Posterior vena cava (tissue), 2 donors: ENCODE results near the gene MAST4. TPM values are rescaled to one million over a fixed set of nuclear protein-coding genes. Genes with fewer than 3 reads are reported as not detected.
"Not testable (repeated sequence)": the region's sequence is repeated elsewhere in the genome, so short reads cannot be mapped to it uniquely, and the experiment has no call there.

ENCODE experiments used
- DNase-seq: peaks from one replicate; pipeline ENCODE4 v3.0.0-alpha.2; 2020; ENCODE audit warnings: low spot score
- intact Hi-C, 2 donors: fragments of 100-400 bp; cut with DNase I; formaldehyde crosslinking; loops; one replicate each; pipeline versions ENCODE4 v1.14.1 to v1.14.2; 2022 to 2023
- total RNA-seq, 2 donors: library from RNA; stranded (reverse); fragmentation: NEBNext Ultra II Directional; extraction: Animal tissue kit (Norgen Biotek cat#: 25700); gene quantifications; one replicate each; pipeline ENCODE4 v1.2.1, GENCODE V29; 2021
- donor health status: DM: yes; HTN: yes; CAD: no.
- donor health status: DM: yes; HTN: yes; CAD: no.

The MAST4 gene
- total RNA-seq, 2 donors from 2014 or later = 36.4 to 45.6 TPM

GRCh38 chr5:66818304-66818934 lies 222.2 kb downstream of the MAST4 start:
- DNase-seq = no peak
- intact Hi-C loops = loop anchor here (10.0 kb wide), 2 partner anchors 336 to 386 kb away; no protein-coding TSS in a partner anchor

DNA sequence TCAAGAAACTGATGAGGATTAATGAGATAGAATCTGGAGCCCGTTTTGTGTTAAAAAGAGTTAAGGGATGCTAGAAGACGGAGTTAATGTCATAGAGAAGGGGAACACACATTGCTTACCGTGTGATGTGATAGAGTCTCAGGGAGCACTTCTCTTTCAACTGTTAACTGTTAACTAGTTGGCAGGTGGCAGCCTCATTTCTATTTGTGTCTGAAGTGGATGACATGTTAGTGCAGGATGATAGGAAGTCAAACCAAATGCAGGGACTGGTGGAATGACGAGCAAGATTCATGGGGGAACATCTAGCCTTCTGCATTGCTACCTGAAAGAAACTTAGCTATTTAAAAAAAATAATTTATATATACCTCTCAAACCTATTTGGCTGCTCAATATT lies 222.7 kb downstream of the MAST4 start:
- DNase-seq = no peak
- intact Hi-C loops = loop anchor here (10.0 kb wide), 2 partner anchors 336 to 386 kb away; no protein-coding TSS in a partner anchor

- intact Hi-C loops = no loop called here
- no peak for DNase-seq
These were observed 224.5 kb downstream of the MAST4 start for GRCh38 chr5:66820630-66821207.

DNA sequence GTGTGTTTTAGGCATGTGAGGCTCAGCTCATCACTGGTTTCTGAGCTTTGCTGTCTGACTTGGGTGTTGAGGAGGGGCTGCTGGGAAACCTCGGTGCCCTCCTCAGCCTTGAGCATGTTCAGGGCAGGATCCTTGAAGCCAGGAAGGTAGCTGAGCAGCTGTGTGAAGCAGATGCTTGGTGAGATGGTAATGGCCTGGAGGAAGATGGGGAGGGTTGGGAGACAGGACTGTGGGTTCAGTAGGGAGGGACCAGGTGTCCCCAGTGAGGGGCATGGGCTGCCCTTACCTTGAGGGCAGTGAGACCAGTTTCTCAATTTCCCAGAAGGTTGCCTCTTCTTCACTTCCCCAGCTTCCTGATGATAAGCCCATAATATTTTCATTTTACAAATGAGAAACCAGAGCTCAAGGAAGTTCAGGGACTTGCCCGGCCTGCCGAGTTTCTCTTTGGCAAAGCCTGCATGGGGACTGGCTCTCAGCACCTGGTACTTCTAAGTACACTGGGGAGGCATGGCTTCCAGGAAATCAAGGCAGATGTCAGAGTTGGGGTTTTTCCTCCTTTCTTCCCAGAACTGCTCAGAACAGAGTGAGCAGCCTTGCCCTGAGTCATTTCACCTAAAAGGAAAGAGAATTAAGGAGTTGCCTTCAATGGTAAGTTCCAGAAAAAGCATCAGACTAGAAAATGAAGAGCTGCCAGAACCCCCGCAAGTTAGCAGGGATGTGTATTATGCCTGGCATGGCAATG lies 225.7 kb downstream of the MAST4 start:
- intact Hi-C loops = no loop called here
- no peak for DNase-seq

DNA sequence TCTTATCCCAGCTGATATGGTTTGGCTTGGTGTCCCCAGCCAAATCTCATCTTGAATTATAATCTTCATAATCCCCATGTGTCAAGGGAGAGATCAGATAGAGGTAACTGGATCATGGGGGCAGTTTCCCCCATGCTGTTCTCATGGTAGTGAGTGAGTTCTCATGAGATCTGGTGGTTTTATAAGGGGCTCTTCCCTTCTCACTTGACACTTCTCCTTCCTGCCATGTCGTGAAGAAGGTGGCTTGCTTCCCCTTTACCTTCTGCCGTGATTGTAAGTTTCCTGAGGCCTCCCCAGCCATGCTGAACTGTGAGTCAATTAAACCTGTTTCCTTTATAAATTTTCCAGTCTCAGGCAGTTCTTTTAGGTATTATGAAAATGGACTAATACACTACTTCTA lies 226.7 kb downstream of the MAST4 start:
- DNase-seq, intact Hi-C loops: not testable (repeated sequence)

DNA sequence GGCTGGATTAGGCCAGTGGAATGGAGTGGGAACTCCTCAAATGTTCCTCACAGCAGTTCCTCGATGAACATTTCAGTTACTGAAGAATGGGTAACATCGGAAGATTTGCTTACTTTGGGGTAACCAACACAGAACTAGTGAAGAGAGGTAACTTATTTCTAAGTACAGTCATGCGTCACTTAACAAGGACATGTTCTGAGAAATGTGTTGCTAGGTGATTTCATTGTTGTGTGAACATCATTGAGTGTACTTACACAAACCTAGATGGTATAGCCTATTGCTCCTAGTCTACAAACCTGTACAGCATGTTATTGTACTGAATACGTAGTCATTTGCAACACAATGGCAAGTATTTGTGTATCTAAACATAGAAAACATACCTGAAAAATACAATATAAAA lies 228.3 kb downstream of the MAST4 start:
- intact Hi-C loops = no loop called here
- DNase-seq = no peak

GRCh38 chr5:66826263-66826662 lies 230.1 kb downstream of the MAST4 start:
- intact Hi-C loops = no loop called here
- DNase-seq = no peak

DNA sequence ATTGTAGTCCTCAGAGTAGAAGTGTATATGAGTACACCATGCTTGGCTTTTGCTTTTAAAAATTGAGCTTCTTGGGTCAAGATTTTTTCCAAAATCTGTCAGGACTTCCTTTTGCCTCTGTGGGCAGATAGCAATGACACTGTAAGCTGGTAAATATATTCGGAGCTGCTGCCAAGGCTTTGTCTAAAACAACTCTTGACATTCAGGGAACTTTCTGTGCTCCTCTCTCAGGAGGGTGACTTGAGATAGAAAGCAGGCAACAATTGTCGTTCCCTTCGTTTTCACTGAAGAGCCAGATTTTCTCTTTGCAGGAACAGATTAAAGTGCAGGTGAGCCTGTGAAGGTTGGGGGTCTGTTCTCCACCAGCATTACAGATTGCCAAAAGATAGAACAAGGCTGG lies 230.5 kb downstream of the MAST4 start:
- DNase-seq = no peak
- intact Hi-C loops = no loop called here

DNA sequence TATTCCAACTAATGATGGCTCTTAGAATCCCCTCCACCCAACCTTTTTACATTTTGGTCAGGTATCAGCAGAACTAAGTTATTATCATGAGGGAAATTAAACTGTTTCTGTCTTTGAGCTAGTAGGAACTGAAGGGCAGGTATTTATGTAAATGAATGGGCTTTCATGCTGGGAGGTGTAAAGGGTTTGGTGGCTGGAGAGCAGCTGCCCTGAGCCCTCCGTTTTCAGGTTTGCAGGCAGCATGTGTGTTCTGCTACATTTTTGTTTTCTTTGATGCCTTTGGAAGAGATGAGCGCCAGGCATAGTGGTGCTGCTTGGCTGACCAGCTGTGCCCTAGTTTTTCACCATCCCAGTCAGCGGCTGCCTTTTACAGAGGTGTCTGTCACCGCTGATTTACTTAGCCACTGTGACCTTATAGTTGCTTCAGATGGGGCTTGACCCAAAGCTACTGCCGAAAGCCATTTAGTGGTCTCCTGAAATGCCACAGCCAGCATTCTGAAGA lies 231.9 kb downstream of the MAST4 start:
- intact Hi-C loops = no loop called here
- no peak for DNase-seq

DNA sequence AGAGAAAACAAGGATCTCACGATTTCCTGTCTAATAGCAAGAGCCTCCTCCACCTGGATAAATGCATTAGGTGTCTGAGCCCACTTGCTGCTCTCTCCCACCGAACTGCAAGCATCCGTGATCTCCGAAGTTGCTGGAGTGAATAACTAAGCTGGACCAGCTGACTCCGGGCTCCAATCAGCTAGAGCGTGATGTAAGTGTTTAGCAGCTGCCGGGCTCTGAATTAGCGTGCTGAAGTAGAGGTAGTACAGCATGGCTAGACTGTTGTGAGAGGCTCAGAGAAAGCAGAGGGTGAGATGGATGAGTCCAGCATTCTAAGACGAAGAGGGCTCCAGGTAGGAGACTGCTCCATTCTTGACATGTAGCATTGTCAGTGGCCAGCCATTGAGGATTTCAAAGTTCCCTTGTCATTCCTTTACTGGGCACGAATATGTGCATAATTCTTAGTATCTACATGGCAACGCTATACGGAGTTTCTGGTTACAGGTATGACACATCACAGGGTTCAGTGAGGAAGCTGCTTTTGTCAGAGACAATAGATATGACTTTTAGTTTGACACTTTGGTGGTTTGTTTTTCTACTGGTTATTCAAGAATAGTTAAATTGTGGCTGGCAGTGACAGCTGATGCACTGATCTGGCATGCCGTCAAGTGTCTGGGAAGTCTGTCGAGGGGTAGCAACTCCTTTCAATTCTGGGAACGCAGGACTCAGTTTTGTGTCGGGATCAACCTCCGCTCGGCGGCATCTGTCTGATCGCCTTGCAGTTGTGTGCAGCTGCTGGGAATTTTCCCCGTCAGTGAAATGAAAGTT lies 232.6 kb downstream of the MAST4 start:
- DNase-seq = peak; percentile 84
- intact Hi-C loops = no loop called here

DNA sequence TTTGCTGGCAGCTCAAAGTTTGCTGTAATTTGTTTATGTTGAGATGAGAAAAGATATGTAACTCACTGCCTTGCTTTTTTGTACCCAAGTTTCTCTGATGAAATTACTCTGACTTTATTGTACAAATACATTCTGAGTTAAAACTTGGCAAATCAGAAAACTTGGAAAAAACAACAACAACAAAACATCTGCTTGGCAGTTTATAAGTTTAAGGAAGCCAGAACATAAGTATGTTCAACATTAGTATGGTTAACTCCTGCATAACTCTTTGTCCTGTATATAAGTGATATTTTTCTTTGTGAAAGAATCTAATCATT lies 233.1 kb downstream of the MAST4 start:
- intact Hi-C loops = no loop called here

DNA sequence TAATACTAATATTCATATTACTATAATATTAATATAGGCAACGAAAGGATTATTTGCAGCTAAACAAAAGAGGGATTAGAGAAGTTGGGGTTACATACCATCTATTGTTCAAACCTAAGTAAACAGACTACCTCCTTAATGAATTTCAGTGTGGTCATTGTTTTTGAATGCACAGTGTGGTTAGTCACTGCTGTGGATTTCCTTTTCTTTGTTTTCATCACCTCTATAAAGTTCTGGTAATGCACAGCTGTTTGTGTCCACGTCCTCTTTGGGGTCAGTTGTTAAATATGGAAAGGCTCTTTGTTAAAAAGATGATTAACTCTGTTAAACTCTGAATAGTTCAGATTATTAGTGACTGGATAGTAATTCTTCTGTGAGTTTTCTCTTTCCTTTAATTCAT lies 233.6 kb downstream of the MAST4 start:
- no peak for DNase-seq
- intact Hi-C loops = no loop called here

More for the DNA sequence above, 233.1 kb downstream of the MAST4 start:
- DNase-seq = no peak

GRCh38 chr5:66830636-66831035 lies 234.4 kb downstream of the MAST4 start:
- intact Hi-C loops = no loop called here
- DNase-seq = no peak

- DNase-seq = no peak
- intact Hi-C loops = no loop called here
These were observed 243.5 kb downstream of the MAST4 start for GRCh38 chr5:66839636-66840185.

- intact Hi-C loops = no loop called here
- no peak for DNase-seq
These were observed 244.4 kb downstream of the MAST4 start for GRCh38 chr5:66840511-66841013.

GRCh38 chr5:66841264-66841663 lies 245.1 kb downstream of the MAST4 start:
- intact Hi-C loops = no loop called here

GRCh38 chr5:66842540-66842939 lies 246.3 kb downstream of the MAST4 start:
- DNase-seq = no peak
- intact Hi-C loops = no loop called here

More at GRCh38 chr5:66841264-66841663, 245.1 kb downstream of the MAST4 start:
- DNase-seq = no peak

- intact Hi-C loops = no loop called here
- DNase-seq = no peak
These were observed 246.9 kb downstream of the MAST4 start for GRCh38 chr5:66843065-66843464.
